ENCODE measurements around the gene RBM17.
"Not testable (repeated sequence)": the region's sequence is repeated elsewhere in the genome, so short reads cannot be mapped to it uniquely, and the experiment has no call there.

The RBM17 gene

GRCh38 chr10:6165221-6165725 lies 76.4 kb downstream of the RBM17 start:
- DNase-seq (ENCODE audit: low spot score): no peak
- TF ChIP-seq CTCF (conservative IDR thresholded peaks at IDR 0.05; ENCODE audit: low read depth): no peak
- peak overlapping the region; percentile 83; the same call in 1 of the 2 replicates for H3K27ac ChIP-seq
- POLR2A ChIA-PET (ENCODE audit: low non-redundant PET): no interaction called here
- CTCF ChIA-PET: no interaction called here

GRCh38 chr10:6165933-6166332 lies 77.1 kb downstream of the RBM17 start:
- POLR2A ChIA-PET (ENCODE audit: low non-redundant PET); H3K27ac ChIP-seq; DNase-seq (ENCODE audit: low spot score); CTCF ChIA-PET: not testable (repeated sequence)

Data from RWPE1 (cell line).